Neural cell (in vitro differentiated cells): Measurements from ENCODE around the gene SMC4.

Source experiments
- CTCF ChIP-seq: fragments of 450-650 bp; IDR thresholded peaks from 2 replicates; pipeline ENCODE4 v1.5.1; 2014; ENCODE audit warnings: antibody characterized with exemption, mild to moderate bottlenecking, moderate library complexity; ENCODE audit not compliant: poor library complexity, severe bottlenecking
- EP300 ChIP-seq: fragments of 450-650 bp; conservative IDR thresholded peaks from 2 replicates; pipeline ENCODE4 v1.6.1; 2014; ENCODE audit warnings: antibody characterized with exemption, mild to moderate bottlenecking, moderate library complexity; ENCODE audit not compliant: poor library complexity, severe bottlenecking
- EZH2 ChIP-seq: fragments of 200-600, 300-800 bp; shearing (Covaris generic), sonication (generic); IDR thresholded peaks from 2 replicates; pipeline ENCODE4 v1.6.1; 2014; ENCODE audit warnings: antibody characterized with exemption, low read length, borderline replicate concordance, mild to moderate bottlenecking; ENCODE audit not compliant: insufficient read depth, poor library complexity, severe bottlenecking
- MXI1 ChIP-seq: fragments of 450-650 bp; conservative IDR thresholded peaks from 2 replicates; pipeline ENCODE4 v1.6.1; 2014; ENCODE audit warnings: antibody characterized with exemption, mild to moderate bottlenecking; ENCODE audit not compliant: poor library complexity, severe bottlenecking
- POLR2AphosphoS5 ChIP-seq: IDR thresholded peaks from 2 replicates; pipeline ENCODE4 v1.6.1; 2012
- SMC3 ChIP-seq: fragments of 450-650 bp; conservative IDR thresholded peaks from 2 replicates; pipeline ENCODE4 v1.6.1; 2014; ENCODE audit warnings: antibody characterized with exemption, mild to moderate bottlenecking, moderate library complexity; ENCODE audit not compliant: poor library complexity
- TAF1 ChIP-seq: IDR thresholded peaks from 2 replicates; pipeline ENCODE4 v1.6.1; 2012; ENCODE audit warnings: low read depth
- TF ChIP-seq, protein P1 (sequence below): IDR thresholded peaks from 2 replicates; pipeline ENCODE4 v1.6.1; 2012; ENCODE audit warnings: borderline replicate concordance

- TF ChIP-seq CTCF (no peak), EZH2 (no peak), POLR2AphosphoS5 (no peak), TAF1 (no peak), MXI1 (no peak), EP300 (no peak), SMC3 (no peak)
- TF ChIP-seq, protein P1, sequence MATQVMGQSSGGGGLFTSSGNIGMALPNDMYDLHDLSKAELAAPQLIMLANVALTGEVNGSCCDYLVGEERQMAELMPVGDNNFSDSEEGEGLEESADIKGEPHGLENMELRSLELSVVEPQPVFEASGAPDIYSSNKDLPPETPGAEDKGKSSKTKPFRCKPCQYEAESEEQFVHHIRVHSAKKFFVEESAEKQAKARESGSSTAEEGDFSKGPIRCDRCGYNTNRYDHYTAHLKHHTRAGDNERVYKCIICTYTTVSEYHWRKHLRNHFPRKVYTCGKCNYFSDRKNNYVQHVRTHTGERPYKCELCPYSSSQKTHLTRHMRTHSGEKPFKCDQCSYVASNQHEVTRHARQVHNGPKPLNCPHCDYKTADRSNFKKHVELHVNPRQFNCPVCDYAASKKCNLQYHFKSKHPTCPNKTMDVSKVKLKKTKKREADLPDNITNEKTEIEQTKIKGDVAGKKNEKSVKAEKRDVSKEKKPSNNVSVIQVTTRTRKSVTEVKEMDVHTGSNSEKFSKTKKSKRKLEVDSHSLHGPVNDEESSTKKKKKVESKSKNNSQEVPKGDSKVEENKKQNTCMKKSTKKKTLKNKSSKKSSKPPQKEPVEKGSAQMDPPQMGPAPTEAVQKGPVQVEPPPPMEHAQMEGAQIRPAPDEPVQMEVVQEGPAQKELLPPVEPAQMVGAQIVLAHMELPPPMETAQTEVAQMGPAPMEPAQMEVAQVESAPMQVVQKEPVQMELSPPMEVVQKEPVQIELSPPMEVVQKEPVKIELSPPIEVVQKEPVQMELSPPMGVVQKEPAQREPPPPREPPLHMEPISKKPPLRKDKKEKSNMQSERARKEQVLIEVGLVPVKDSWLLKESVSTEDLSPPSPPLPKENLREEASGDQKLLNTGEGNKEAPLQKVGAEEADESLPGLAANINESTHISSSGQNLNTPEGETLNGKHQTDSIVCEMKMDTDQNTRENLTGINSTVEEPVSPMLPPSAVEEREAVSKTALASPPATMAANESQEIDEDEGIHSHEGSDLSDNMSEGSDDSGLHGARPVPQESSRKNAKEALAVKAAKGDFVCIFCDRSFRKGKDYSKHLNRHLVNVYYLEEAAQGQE, result no peak
Observed at GRCh38 chr3:160448845-160449635, 49.6 kb downstream of the SMC4 start.
